ENCODE results near the gene CYP2A6. TPM values are rescaled to one million over a fixed set of nuclear protein-coding genes. Genes with fewer than 3 reads are reported as not detected.
"Not testable (repeated sequence)": the region's sequence is repeated elsewhere in the genome, so short reads cannot be mapped to it uniquely, and the experiment has no call there.

CYP2A6 gene
- polyA plus RNA-seq, 4 donors, result 0.24 TPM; not detected in 3

- not testable (repeated sequence) for DNase-seq (ENCODE audit: low read depth in 4 of 4, low spot score in 3 of 4)
These were observed 27.3 kb downstream of the CYP2A6 start for GRCh38 chr19:40822704-40823553.

GRCh38 chr19:40822161-40822560 lies 28.1 kb downstream of the CYP2A6 start:
- no peak for DNase-seq (ENCODE audit: low read depth in 4 of 4, low spot score in 3 of 4)

GRCh38 chr19:40819479-40820234 lies 30.6 kb downstream of the CYP2A6 start:
- not testable (repeated sequence) for DNase-seq (ENCODE audit: low read depth in 4 of 4, low spot score in 3 of 4)

- not testable (repeated sequence) for DNase-seq (ENCODE audit: low read depth in 4 of 4, low spot score in 3 of 4)
These were observed 31.5 kb downstream of the CYP2A6 start for GRCh38 chr19:40818480-40819399.

- DNase-seq (ENCODE audit: low read depth in 4 of 4, low spot score in 3 of 4), result no peak
These were observed 35.0 kb downstream of the CYP2A6 start for GRCh38 chr19:40815223-40815622.

GRCh38 chr19:40813182-40813581 lies 37.1 kb downstream of the CYP2A6 start:
- DNase-seq (ENCODE audit: low read depth in 4 of 4, low spot score in 3 of 4), result no peak

- DNase-seq (ENCODE audit: low read depth in 4 of 4, low spot score in 3 of 4), result not testable (repeated sequence)
These were observed 37.7 kb downstream of the CYP2A6 start for GRCh38 chr19:40812571-40812970.

GRCh38 chr19:40811478-40812341 lies 38.5 kb downstream of the CYP2A6 start:
- DNase-seq (ENCODE audit: low read depth in 4 of 4, low spot score in 3 of 4), result no peak

GRCh38 chr19:40810649-40811408 lies 39.4 kb downstream of the CYP2A6 start:
- DNase-seq (ENCODE audit: low read depth in 4 of 4, low spot score in 3 of 4), result not testable (repeated sequence)

GRCh38 chr19:40810160-40810559 lies 40.1 kb downstream of the CYP2A6 start:
- no peak for DNase-seq (ENCODE audit: low read depth in 4 of 4, low spot score in 3 of 4)

GRCh38 chr19:40809358-40810086 lies 40.7 kb downstream of the CYP2A6 start:
- no peak for DNase-seq (ENCODE audit: low read depth in 4 of 4, low spot score in 3 of 4)

- no peak for DNase-seq (ENCODE audit: low read depth in 4 of 4, low spot score in 3 of 4)
These were observed 41.8 kb downstream of the CYP2A6 start for GRCh38 chr19:40808497-40808896.

GRCh38 chr19:40808021-40808325 lies 42.3 kb downstream of the CYP2A6 start:
- no peak for DNase-seq (ENCODE audit: low read depth in 4 of 4, low spot score in 3 of 4)

- DNase-seq (ENCODE audit: low read depth in 4 of 4, low spot score in 3 of 4), result no peak
These were observed 42.9 kb downstream of the CYP2A6 start for GRCh38 chr19:40807147-40808020.

GRCh38 chr19:40806423-40807146 lies 43.7 kb downstream of the CYP2A6 start:
- peak; percentile 78 to 94 (median 86) for DNase-seq (ENCODE audit: low read depth in 4 of 4, low spot score in 3 of 4)

GRCh38 chr19:40805258-40805868 lies 44.9 kb downstream of the CYP2A6 start:
- DNase-seq (ENCODE audit: low read depth in 4 of 4, low spot score in 3 of 4), result no peak
